GM12878 (cell line): ENCODE data around the gene MTX1. TPM values are rescaled to one million over a fixed set of nuclear protein-coding genes. Genes with fewer than 3 reads are reported as not detected.

Experiments
- ATAC-seq: fragments of 200-7000 bp; cut with Tn5 transposase; 3 replicates; pipeline ENCODE4 v1.9.1; 2020; ENCODE audit warnings: mild to moderate bottlenecking, moderate library complexity
- BruUV-seq: library from RNA; stranded (reverse); fragments of 400-500 nt; replicated peaks from 2 replicates; lab custom pipeline; 2021; lab: Mats Ljungman, UMichigan
- CTCF ChIA-PET: fragments of 300-600 bp; sonication (Branson Sonifier 250); formaldehyde crosslinking; extraction: SDS; loops from one replicate; lab custom pipeline; 2021; ENCODE audit warnings: inconsistent platforms; lab: Yijun Ruan, JAX
- POLR2A ChIA-PET: fragments of 350-600 bp; formaldehyde crosslinking; extraction: SDS; loops from one replicate; lab custom pipeline; 2021; ENCODE audit warnings: inconsistent platforms; lab: Charles Lee
- RAD21 ChIA-PET: fragments of 300-600 bp; sonication (Branson Sonifier 250); formaldehyde crosslinking; loops from one replicate; lab custom pipeline; 2023; ENCODE audit warnings: antibody characterized with exemption; ENCODE audit not compliant: unreplicated experiment; lab: Charles Lee
- SMC1A ChIA-PET: fragments of 300-600 bp; sonication (Branson Sonifier 250); formaldehyde crosslinking; loops from one replicate; lab custom pipeline; 2023; ENCODE audit not compliant: unreplicated experiment, uncharacterized antibody; lab: Charles Lee
- DNase-seq: peaks from one replicate; pipeline ENCODE4 v3.0.0-alpha.2; 2011; ENCODE audit warnings: low read depth, low spot score
- FAIRE-seq: peaks from 3 replicates; lab custom pipeline; 2011; peaks lifted over from hg19 to GRCh38; lab: Jason Lieb, UNC
- H2AFZ ChIP-seq: 2 replicates; pipeline ENCODE4 v1.6.0; 2011; ENCODE audit warnings: low read depth, low read length, control low read depth; ENCODE audit not compliant: control insufficient read depth
- H3K27ac ChIP-seq: 2 replicates; pipeline ENCODE4 v1.5.1; 2011; ENCODE audit warnings: control low read depth; ENCODE audit not compliant: control insufficient read depth, insufficient read depth
- H3K27me3 ChIP-seq, 2 experiments: replicated peaks in 1 of 2; 2 replicates each; pipeline versions ENCODE4 v1.6.0 to v1.6.1; 2011; ENCODE audit warnings: low read length in 1 of 2; ENCODE audit not compliant: control insufficient read depth in 2 of 2, insufficient read depth in 2 of 2
- H3K36me3 ChIP-seq, 2 experiments: 2 replicates each; pipeline ENCODE4 v1.5.1; 2011; ENCODE audit warnings: low read length in 1 of 2; ENCODE audit not compliant: control insufficient read depth in 2 of 2, insufficient read depth in 2 of 2
- H3K4me1 ChIP-seq: 2 replicates; pipeline ENCODE4 v1.6.1; 2011; ENCODE audit warnings: mild to moderate bottlenecking, low read length, moderate library complexity, mixed read lengths; ENCODE audit not compliant: control insufficient read depth, insufficient read depth
- H3K4me2 ChIP-seq: 2 replicates; pipeline ENCODE4 v1.6.0; 2011; ENCODE audit warnings: control low read depth; ENCODE audit not compliant: control insufficient read depth, insufficient read depth
- H3K4me3 ChIP-seq: fragments of 200-600 bp; sonication (generic); 2 replicates; pipeline ENCODE4 v1.5.1; 2016
- H3K79me2 ChIP-seq: 2 replicates; pipeline ENCODE4 v1.6.0; 2011; ENCODE audit warnings: low read length; ENCODE audit not compliant: control insufficient read depth, insufficient read depth
- H3K9ac ChIP-seq: 2 replicates; pipeline ENCODE4 v1.8.0; 2011; ENCODE audit warnings: low read length, control low read depth, mixed read lengths; ENCODE audit not compliant: control insufficient read depth, insufficient read depth
- H3K9me3 ChIP-seq: replicated peaks from 3 replicates; pipeline ENCODE4 v1.5.1; 2011; ENCODE audit warnings: mild to moderate bottlenecking, low read length; ENCODE audit not compliant: control insufficient read depth, insufficient read depth
- H4K20me1 ChIP-seq: 2 replicates; pipeline ENCODE4 v1.6.0; 2011; ENCODE audit not compliant: control insufficient read depth, insufficient read depth
- EED ChIP-seq: sonication (generic); IDR thresholded peaks from 2 replicates; pipeline ENCODE4 v1.6.1; 2016; ENCODE audit warnings: antibody characterized with exemption, low read depth
- LARP7 ChIP-seq: fragments of 450-650 bp; IDR thresholded peaks from 2 replicates; pipeline ENCODE4 v1.6.1; 2017; ENCODE audit warnings: mild to moderate bottlenecking
- MEF2B ChIP-seq: fragments of 450-650 bp; IDR thresholded peaks from 2 replicates; pipeline ENCODE4 v1.6.1; 2018; ENCODE audit warnings: mild to moderate bottlenecking, moderate library complexity; ENCODE audit not compliant: partially characterized antibody, poor library complexity, severe bottlenecking
- MXI1 ChIP-seq: fragments of 150-350 bp; IDR thresholded peaks from 2 replicates; pipeline ENCODE4 v1.6.1; 2011; ENCODE audit warnings: low read depth, mild to moderate bottlenecking, inconsistent platforms, low read length, improper control_type of control experiment
- PAX5 ChIP-seq: IDR thresholded peaks from 2 replicates; pipeline ENCODE4 v1.6.1; 2011; ENCODE audit warnings: low read depth, low read length, borderline replicate concordance
- POLR2AphosphoS2 ChIP-seq: IDR thresholded peaks from 2 replicates; pipeline ENCODE4 v1.6.1; 2011; ENCODE audit warnings: low read depth, mild to moderate bottlenecking, low read length, improper control_type of control experiment, moderate library complexity
- RUNX3 ChIP-seq: IDR thresholded peaks from 2 replicates; pipeline ENCODE4 v1.6.1; 2012; ENCODE audit warnings: low read length, inconsistent platforms
- SIN3A ChIP-seq: IDR thresholded peaks from 2 replicates; pipeline ENCODE4 v1.6.1; 2012; ENCODE audit warnings: low read depth, low read length, improper control_type of control experiment
- SMAD1 ChIP-seq: fragments of 450-650 bp; IDR thresholded peaks from 2 replicates; pipeline ENCODE4 v1.6.1; 2018; ENCODE audit warnings: mild to moderate bottlenecking, low read depth; ENCODE audit not compliant: partially characterized antibody
- TCF12 ChIP-seq: IDR thresholded peaks from 2 replicates; pipeline ENCODE4 v1.6.1; 2011; ENCODE audit warnings: low read depth, mild to moderate bottlenecking, low read length
- ZNF24 ChIP-seq: fragments of 450-650 bp; IDR thresholded peaks from 2 replicates; pipeline ENCODE4 v1.6.1; 2017; ENCODE audit warnings: antibody characterized with exemption, mild to moderate bottlenecking
- ZNF622 ChIP-seq: fragments of 450-650 bp; IDR thresholded peaks from 2 replicates; pipeline ENCODE4 v1.6.1; 2017; ENCODE audit warnings: mild to moderate bottlenecking, inconsistent platforms
- WGBS: methylation state at CpG from one replicate; pipeline ENCODE4 v1.1.6; 2016; ENCODE audit warnings: low lambda C conversion rate; ENCODE audit not compliant: insufficient replicate concordance, insufficient coverage; ENCODE audit errors: missing lambda C conversion rate; 5-methylcytosine and 5-hydroxymethylcytosine counted together
- in situ Hi-C: fragments of 300-500 bp; cut with MboI; formaldehyde crosslinking; loops from 9 replicates; pipeline ENCODE4 v1.14.3; 2018; ENCODE audit warnings: mixed read lengths
- intact Hi-C: fragments of 100-400 bp; cut with micrococcal nuclease; formaldehyde crosslinking; loops from one replicate; pipeline ENCODE4 v1.14.2; 2022; ENCODE audit not compliant: unreplicated experiment
- polyA plus RNA-seq, 11 experiments: library from polyadenylated mRNA; depleted of rRNA in 4 of 11; unstranded in 6 of 11; stranded (reverse) in 5 of 11; fragments of >200 nt; fragmentation: Nextera tagmentation in 4 of 11; fragmentation: Illumina TruSeq in 1 of 11; extraction: Ambion mirVana in 4 of 11; extraction: Trizol in 1 of 11; gene quantifications; 1 replicate in 1 of 11; 2 replicates in 10 of 11; pipeline versions ENCODE4 v1.2.1 to v1.2.3, GENCODE V29; 2011 to 2016; ENCODE audit warnings: inconsistent platforms in 2 of 11, missing spikeins in 2 of 11, low read depth in 1 of 11
- total RNA-seq, 4 experiments: library from RNA; depleted of rRNA in 3 of 4; stranded (reverse); fragments of >200 nt in 3 of 4; fragmentation: Illumina TruSeq in 1 of 4; extraction: Trizol in 1 of 4; gene quantifications; 2 replicates each; pipeline versions ENCODE4 v1.2.1 to v1.2.3, GENCODE V29; 2013 to 2021
- TF ChIP-seq, protein P1 (sequence below): IDR thresholded peaks from 2 replicates; pipeline ENCODE4 v1.6.1; 2012; ENCODE audit warnings: low read depth, low read length, improper control_type of control experiment
- TF ChIP-seq, protein P2 (sequence below): fragments of 450-650 bp; IDR thresholded peaks from 2 replicates; pipeline ENCODE4 v1.6.1; 2016; ENCODE audit warnings: mild to moderate bottlenecking
- TF ChIP-seq, protein P3 (sequence below): fragments of 450-650 bp; IDR thresholded peaks from 2 replicates; pipeline ENCODE4 v1.6.1; 2018; ENCODE audit warnings: borderline replicate concordance, mild to moderate bottlenecking; ENCODE audit not compliant: partially characterized antibody

The MTX1 gene
- total and polyA plus RNA-seq, 10 of the 15 experiments (the other 5 are each of a cell fraction or from before 2014, with no cell fraction given) = 15.8 to 92.0 (median 49.1) TPM

DNA sequence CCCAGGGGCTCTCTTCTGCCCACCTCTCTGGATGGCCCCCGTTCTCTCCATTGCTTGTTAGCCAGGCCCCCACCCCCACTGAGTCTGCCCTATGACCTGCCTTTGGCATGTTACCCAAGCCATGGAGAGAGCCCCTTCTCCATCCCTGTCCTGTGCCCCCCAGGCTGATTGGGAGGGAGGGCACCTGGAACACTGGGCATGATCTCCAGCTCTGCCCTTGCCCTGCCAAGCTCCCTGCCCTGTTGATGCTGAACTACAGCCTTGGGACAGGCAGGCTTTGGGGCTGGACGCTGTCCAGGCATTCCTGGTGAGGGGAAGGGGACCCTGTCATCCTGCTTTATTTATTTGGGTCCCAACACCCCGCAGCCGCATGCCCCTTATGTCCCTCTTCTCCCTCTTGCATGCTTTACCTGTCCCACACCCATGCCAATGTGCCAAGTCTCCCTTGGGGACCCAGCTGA lies 24.1 kb upstream of the MTX1 start (continued):
- TF ChIP-seq, protein P1, sequence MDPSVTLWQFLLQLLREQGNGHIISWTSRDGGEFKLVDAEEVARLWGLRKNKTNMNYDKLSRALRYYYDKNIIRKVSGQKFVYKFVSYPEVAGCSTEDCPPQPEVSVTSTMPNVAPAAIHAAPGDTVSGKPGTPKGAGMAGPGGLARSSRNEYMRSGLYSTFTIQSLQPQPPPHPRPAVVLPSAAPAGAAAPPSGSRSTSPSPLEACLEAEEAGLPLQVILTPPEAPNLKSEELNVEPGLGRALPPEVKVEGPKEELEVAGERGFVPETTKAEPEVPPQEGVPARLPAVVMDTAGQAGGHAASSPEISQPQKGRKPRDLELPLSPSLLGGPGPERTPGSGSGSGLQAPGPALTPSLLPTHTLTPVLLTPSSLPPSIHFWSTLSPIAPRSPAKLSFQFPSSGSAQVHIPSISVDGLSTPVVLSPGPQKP = no peak
- no peak for TF ChIP-seq RUNX3
- TF ChIP-seq POLR2AphosphoS2 = no peak
- no peak for TF ChIP-seq ZNF622
- TF ChIP-seq, protein P2, sequence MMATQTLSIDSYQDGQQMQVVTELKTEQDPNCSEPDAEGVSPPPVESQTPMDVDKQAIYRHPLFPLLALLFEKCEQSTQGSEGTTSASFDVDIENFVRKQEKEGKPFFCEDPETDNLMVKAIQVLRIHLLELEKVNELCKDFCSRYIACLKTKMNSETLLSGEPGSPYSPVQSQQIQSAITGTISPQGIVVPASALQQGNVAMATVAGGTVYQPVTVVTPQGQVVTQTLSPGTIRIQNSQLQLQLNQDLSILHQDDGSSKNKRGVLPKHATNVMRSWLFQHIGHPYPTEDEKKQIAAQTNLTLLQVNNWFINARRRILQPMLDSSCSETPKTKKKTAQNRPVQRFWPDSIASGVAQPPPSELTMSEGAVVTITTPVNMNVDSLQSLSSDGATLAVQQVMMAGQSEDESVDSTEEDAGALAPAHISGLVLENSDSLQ = no peak
- TF ChIP-seq ZNF24 = no peak
- TF ChIP-seq, all 136 proteins: peak for 0

DNA sequence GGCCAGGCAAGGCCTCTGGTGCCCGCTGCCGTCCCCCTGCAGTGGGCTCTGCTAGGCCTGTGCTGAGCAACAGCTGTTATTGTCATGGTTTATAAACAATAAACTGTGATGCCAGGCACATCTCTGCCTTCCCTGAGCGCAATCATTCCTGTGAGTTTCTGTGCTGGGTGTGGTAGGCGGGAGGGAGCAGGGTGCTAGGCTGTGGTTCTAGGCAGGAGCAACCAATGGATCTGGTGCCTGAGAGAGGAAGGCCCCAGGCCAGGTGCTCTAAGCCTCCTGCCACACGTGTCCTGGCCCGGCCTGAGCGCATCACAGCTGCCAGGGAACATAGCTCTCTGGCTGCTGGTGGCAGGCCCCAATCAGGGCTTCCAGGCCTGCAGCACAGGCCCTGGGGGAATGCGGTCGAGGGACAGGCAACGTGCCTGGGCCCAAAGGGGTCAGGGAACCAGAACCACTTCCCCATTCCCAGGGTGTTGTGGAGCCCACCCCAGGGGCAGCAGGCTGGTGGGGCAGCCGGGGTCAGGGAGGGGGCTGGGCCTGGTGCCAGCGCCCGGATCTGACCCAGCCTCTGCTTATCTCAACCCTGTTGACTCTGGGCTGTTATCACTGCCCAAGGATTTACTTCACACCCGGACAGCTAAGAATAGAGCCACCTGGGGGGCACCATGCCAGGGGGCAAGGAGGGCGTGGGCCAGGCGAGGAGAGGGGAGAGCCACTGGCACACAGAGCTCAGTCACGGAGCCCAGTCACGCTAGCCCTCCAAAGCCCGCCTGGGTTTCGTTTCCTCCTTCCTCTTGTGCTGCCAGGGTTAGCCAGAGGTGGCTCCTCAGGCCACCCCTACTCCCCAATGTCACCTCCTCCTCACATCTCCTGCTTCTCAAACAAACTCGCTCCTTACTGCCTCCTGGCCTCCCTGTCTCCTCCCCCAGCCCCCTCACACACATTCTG lies 23.4 kb upstream of the MTX1 start:
- Histone ChIP-seq H3K36me3 (no peaks in the 10 kb centered on the region), H3K4me1 (peaks cover 21% of the 10 kb centered on the region), H3K9me3 (no peaks in the 10 kb centered on the region), H4K20me1 (no peaks in the 10 kb centered on the region), H2AFZ (peak overlapping the region; percentile 90), H3K4me2 (peak overlapping the region; percentile 86), H3K9ac (peak overlapping the region; percentile 72), H3K27ac (peak overlapping the region; percentile 72), H3K27me3 (no peaks in the 10 kb centered on the region), H3K4me3 (no peak overlapping the region), H3K79me2 (no peaks in the 10 kb centered on the region)
- BruUV-seq = no TSS peak
- peak; percentile 99 for ATAC-seq
- ChIA-PET SMC1A (interaction anchor here (1.0 to 2.6 kb wide), 5 partner anchors 8 to 39 kb away, joined by 3 to 17 read pairs (median 12); partner anchors contain the start of gene KRTCAP2), CTCF (interaction anchor here (1.0 to 2.9 kb wide), 8 partner anchors 8 to 101 kb away, joined by 4 to 63 read pairs (median 8); partner anchors contain the start of genes KRTCAP2 and TRIM46), POLR2A (interaction anchor here (1.4 to 2.8 kb wide), 6 partner anchors 8 to 43 kb away, joined by 4 to 23 read pairs (median 8); partner anchors contain the start of gene KRTCAP2), RAD21 (interaction anchor here (1.0 to 1.9 kb wide), 8 partner anchors 9 to 42 kb away, joined by 3 to 13 read pairs (median 6); partner anchors contain the start of gene KRTCAP2)
- WGBS = 23% methylated on average over 21 of the region's 21 CpGs
- intact Hi-C loops (no loop called here), in situ Hi-C loops (no loop called here)
- DNase-seq = peak; percentile 72
- peak; percentile 91 for FAIRE-seq
- TF ChIP-seq TCF12 = 0 out of 2 replicates have a peak, but pooled peaks have one; percentile 47
- TF ChIP-seq MEF2B = peak; percentile 60
- peak; percentile 36; the same call in 1 of the 2 replicates for TF ChIP-seq LARP7
- TF ChIP-seq SMAD1 = no peak
- TF ChIP-seq PAX5 = peak; percentile 93
- peak; percentile 43; the same call in 1 of the 2 replicates for TF ChIP-seq MXI1
- TF ChIP-seq EED = peak; percentile 65; the same call in 1 of the 2 replicates
- TF ChIP-seq SIN3A = no peak
- TF ChIP-seq, protein P3, sequence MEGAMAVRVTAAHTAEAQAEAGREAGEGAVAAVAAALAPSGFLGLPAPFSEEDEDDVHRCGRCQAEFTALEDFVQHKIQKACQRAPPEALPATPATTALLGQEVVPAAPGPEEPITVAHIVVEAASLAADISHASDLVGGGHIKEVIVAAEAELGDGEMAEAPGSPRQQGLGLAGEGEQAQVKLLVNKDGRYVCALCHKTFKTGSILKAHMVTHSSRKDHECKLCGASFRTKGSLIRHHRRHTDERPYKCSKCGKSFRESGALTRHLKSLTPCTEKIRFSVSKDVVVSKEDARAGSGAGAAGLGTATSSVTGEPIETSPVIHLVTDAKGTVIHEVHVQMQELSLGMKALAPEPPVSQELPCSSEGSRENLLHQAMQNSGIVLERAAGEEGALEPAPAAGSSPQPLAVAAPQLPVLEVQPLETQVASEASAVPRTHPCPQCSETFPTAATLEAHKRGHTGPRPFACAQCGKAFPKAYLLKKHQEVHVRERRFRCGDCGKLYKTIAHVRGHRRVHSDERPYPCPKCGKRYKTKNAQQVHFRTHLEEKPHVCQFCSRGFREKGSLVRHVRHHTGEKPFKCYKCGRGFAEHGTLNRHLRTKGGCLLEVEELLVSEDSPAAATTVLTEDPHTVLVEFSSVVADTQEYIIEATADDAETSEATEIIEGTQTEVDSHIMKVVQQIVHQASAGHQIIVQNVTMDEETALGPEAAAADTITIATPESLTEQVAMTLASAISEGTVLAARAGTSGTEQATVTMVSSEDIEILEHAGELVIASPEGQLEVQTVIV = no peak
